ENCODE data around the gene CASTOR2. TPM values are rescaled to one million over a fixed set of nuclear protein-coding genes. Genes with fewer than 3 reads are reported as not detected.

The CASTOR2 gene
- total and polyA plus RNA-seq, 2 donors = 1.3 to 8.0 TPM

GRCh38 chr7:75018570-75019364, 54.3 kb downstream of the CASTOR2 start:
- H3K4me3 ChIP-seq (ENCODE audit: low read depth, low read length) = no peak overlapping the region

DNA sequence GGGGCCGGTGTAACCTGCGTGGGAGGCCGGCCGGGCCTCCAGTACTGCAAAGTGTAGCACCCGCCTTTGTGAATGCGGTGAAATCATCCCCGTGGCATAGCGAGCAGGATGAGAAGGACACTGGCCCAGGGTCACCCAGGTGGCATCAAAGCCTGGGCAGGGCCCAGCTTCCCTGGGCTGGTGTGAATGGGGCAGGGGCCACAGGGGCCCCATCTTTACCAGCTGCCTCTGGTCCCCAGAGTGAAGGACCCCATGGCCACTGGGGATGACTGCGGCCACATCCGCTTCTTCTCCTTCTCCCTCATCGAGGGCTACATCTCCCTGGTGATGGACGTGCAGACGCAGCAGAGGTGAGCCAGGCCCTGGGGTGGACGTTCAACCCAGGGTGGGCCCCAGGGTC, 55.3 kb downstream of the CASTOR2 start:
- no peak for DNase-seq (ENCODE audit: extremely low spot score)
- WGBS = 97% methylated on average over 14 of the region's 14 CpGs
- Histone ChIP-seq H3K36me3 (ENCODE audit: insufficient read depth) (no peaks in the 10 kb centered on the region), H3K27ac (ENCODE audit: low read depth) (no peak overlapping the region), H3K4me1 (ENCODE audit: insufficient read depth) (no peaks in the 10 kb centered on the region), H3K4me3 (ENCODE audit: low read depth, low read length) (no peak overlapping the region)

More at GRCh38 chr7:75018570-75019364, 54.3 kb downstream of the CASTOR2 start:
- 95% methylated on average over 12 of the region's 12 CpGs for WGBS
- Histone ChIP-seq H3K4me1 (ENCODE audit: insufficient read depth) (no peaks in the 10 kb centered on the region), H3K36me3 (ENCODE audit: insufficient read depth) (no peaks in the 10 kb centered on the region), H3K27ac (ENCODE audit: low read depth) (no peak overlapping the region)
- DNase-seq (ENCODE audit: extremely low spot score) = no peak

DNA sequence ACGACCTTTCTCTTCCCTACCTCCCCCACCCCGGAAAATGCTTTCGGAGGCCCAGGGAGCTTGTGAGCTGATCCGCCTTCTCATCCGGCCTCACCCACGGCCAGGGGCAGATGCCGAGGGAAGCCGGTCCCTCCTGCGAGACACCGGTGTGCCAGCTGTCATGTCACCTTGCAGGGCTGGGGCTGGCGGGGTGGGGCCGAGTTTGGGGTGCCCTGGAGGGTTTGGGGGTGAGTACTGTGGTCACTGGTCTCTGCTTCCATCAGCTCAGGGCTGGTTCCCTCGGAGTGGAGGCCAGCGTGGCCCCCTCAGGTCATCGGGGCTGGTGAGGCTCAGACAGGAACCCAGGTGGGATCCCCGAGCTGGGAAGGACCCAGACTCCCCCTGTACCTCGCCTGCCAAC, 60.4 kb downstream of the CASTOR2 start:
- H3K4me1 ChIP-seq (ENCODE audit: insufficient read depth) = no peaks in the 10 kb centered on the region
- no peak overlapping the region for H3K4me3 ChIP-seq (ENCODE audit: low read depth, low read length)
- H3K36me3 ChIP-seq (ENCODE audit: insufficient read depth) = no peaks in the 10 kb centered on the region
- 90% methylated on average over 17 of the region's 17 CpGs for WGBS
- H3K27ac ChIP-seq (ENCODE audit: low read depth) = no peak overlapping the region
- DNase-seq (ENCODE audit: extremely low spot score) = no peak

- WGBS = 91% methylated on average over 9 of the region's 9 CpGs
- Histone ChIP-seq H3K36me3 (ENCODE audit: insufficient read depth) (no peaks in the 10 kb centered on the region), H3K27ac (ENCODE audit: low read depth) (no peak overlapping the region), H3K4me3 (ENCODE audit: low read depth, low read length) (no peak overlapping the region), H3K4me1 (ENCODE audit: insufficient read depth) (no peaks in the 10 kb centered on the region)
- DNase-seq (ENCODE audit: extremely low spot score) = no peak
Observed at GRCh38 chr7:75028299-75028698, 63.8 kb downstream of the CASTOR2 start.

GRCh38 chr7:75033064-75033463, 68.6 kb downstream of the CASTOR2 start:
- Histone ChIP-seq H3K4me3 (ENCODE audit: low read depth, low read length) (no peak overlapping the region), H3K36me3 (ENCODE audit: insufficient read depth) (no peaks in the 10 kb centered on the region)
- 65% methylated on average over 8 of the region's 8 CpGs for WGBS

DNA sequence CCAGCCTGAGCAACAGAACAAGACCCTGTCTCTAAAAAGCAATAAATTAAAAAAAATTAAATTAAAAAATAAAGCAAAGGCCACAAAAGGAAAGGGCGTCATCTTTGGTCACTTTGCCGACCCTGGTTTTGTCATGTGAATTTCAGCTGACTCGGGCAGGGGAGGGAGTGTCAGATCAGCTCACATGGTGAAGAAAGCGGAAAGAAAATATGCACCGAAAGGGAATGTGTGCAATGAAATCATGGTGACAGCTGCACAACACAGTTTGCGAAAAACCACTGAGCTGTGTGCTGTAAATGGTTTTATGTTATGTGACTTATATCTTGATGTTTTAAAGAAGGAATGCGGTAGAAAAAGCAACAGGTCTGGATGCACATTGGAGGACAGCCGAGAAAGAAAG, 69.3 kb downstream of the CASTOR2 start:
- no peak for DNase-seq (ENCODE audit: extremely low spot score)
- whole genome bisulfite sequencing = 84% methylated on average over 8 of the region's 8 CpGs
- Histone ChIP-seq H3K36me3 (ENCODE audit: insufficient read depth) (no peaks in the 10 kb centered on the region), H3K4me3 (ENCODE audit: low read depth, low read length) (no peak overlapping the region), H3K4me1 (ENCODE audit: insufficient read depth) (no peaks in the 10 kb centered on the region), H3K27ac (ENCODE audit: low read depth) (no peak overlapping the region)

More at GRCh38 chr7:75033064-75033463, 68.6 kb downstream of the CASTOR2 start:
- Histone ChIP-seq H3K27ac (ENCODE audit: low read depth) (no peak overlapping the region), H3K4me1 (ENCODE audit: insufficient read depth) (no peaks in the 10 kb centered on the region)
- no peak for DNase-seq (ENCODE audit: extremely low spot score)

- no peak for DNase-seq (ENCODE audit: extremely low spot score)
- Histone ChIP-seq H3K36me3 (ENCODE audit: insufficient read depth) (no peaks in the 10 kb centered on the region), H3K4me3 (ENCODE audit: low read depth, low read length) (no peak overlapping the region), H3K4me1 (ENCODE audit: insufficient read depth) (no peaks in the 10 kb centered on the region), H3K27ac (ENCODE audit: low read depth) (no peak overlapping the region)
- 79% methylated on average over 8 of the region's 8 CpGs for WGBS
Observed at GRCh38 chr7:75038508-75038907, 74.0 kb downstream of the CASTOR2 start.

- Histone ChIP-seq H3K4me1 (ENCODE audit: insufficient read depth) (no peaks in the 10 kb centered on the region), H3K27ac (ENCODE audit: low read depth) (no peak overlapping the region), H3K36me3 (ENCODE audit: insufficient read depth) (no peaks in the 10 kb centered on the region), H3K4me3 (ENCODE audit: low read depth, low read length) (no peak overlapping the region)
- WGBS = 93% methylated on average over 10 of the region's 10 CpGs
- no peak for DNase-seq (ENCODE audit: extremely low spot score)
Observed at GRCh38 chr7:75039166-75039565, 74.7 kb downstream of the CASTOR2 start.

- Histone ChIP-seq H3K36me3 (ENCODE audit: insufficient read depth) (no peaks in the 10 kb centered on the region), H3K4me1 (ENCODE audit: insufficient read depth) (no peaks in the 10 kb centered on the region), H3K4me3 (ENCODE audit: low read depth, low read length) (no peak overlapping the region), H3K27ac (ENCODE audit: low read depth) (no peak overlapping the region)
- DNase-seq (ENCODE audit: extremely low spot score) = no peak
- WGBS = 79% methylated on average over 11 of the region's 11 CpGs
Observed at GRCh38 chr7:75039709-75040108, 75.2 kb downstream of the CASTOR2 start.

- WGBS = 89% methylated on average over 10 of the region's 10 CpGs
Observed at GRCh38 chr7:75040512-75040911, 76.0 kb downstream of the CASTOR2 start.

GRCh38 chr7:75042286-75042685, 77.8 kb downstream of the CASTOR2 start:
- Histone ChIP-seq H3K4me3 (ENCODE audit: low read depth, low read length) (no peak overlapping the region), H3K27ac (ENCODE audit: low read depth) (no peak overlapping the region), H3K4me1 (ENCODE audit: insufficient read depth) (no peaks in the 10 kb centered on the region), H3K36me3 (ENCODE audit: insufficient read depth) (no peaks in the 10 kb centered on the region)
- 46% methylated on average over 19 of the region's 19 CpGs for WGBS
- no peak for DNase-seq (ENCODE audit: extremely low spot score)

More at GRCh38 chr7:75040512-75040911, 76.0 kb downstream of the CASTOR2 start:
- no peaks in the 10 kb centered on the region for H3K36me3 ChIP-seq (ENCODE audit: insufficient read depth)
- no peaks in the 10 kb centered on the region for H3K4me1 ChIP-seq (ENCODE audit: insufficient read depth)
- no peak for DNase-seq (ENCODE audit: extremely low spot score)
- no peak overlapping the region for H3K4me3 ChIP-seq (ENCODE audit: low read depth, low read length)
- H3K27ac ChIP-seq (ENCODE audit: low read depth) = no peak overlapping the region

GRCh38 chr7:75042831-75043703, 78.6 kb downstream of the CASTOR2 start:
- no peaks in the 10 kb centered on the region for H3K4me1 ChIP-seq (ENCODE audit: insufficient read depth)
- H3K27ac ChIP-seq (ENCODE audit: low read depth) = no peak overlapping the region
- H3K4me3 ChIP-seq (ENCODE audit: low read depth, low read length) = no peak overlapping the region
- H3K36me3 ChIP-seq (ENCODE audit: insufficient read depth) = no peaks in the 10 kb centered on the region
- 96% methylated on average over 28 of the region's 28 CpGs for WGBS
- DNase-seq (ENCODE audit: extremely low spot score) = no peak

DNA sequence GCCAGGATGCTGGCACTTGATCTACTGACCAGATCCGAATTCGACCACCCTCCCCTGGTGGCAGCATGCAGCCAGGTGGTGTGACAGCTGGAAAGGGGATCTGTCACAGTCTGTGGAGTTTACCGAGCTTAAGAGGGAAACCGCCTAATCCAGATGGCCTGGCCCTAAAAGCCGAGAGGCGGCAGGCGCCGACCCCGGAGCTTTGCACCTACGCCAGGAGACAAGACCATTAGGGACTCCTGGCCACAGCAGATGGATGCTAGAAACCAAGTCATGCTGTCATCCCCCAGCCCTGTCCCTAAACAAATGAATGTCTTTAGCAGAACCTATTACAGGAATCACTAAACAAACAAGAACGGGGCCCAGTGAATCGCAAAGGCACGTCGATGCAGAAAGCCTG, 81.4 kb downstream of the CASTOR2 start:
- no peaks in the 10 kb centered on the region for H3K4me1 ChIP-seq (ENCODE audit: insufficient read depth)
- peaks cover 3% of the 10 kb centered on the region for H3K36me3 ChIP-seq (ENCODE audit: insufficient read depth)
- no peak overlapping the region for H3K27ac ChIP-seq (ENCODE audit: low read depth)
- DNase-seq (ENCODE audit: extremely low spot score) = no peak
- H3K4me3 ChIP-seq (ENCODE audit: low read depth, low read length) = no peak overlapping the region
- 78% methylated on average over 14 of the region's 14 CpGs for WGBS

Data from urinary bladder (tissue), 4 donors.